H1 (cell line): ENCODE data around the gene GTPBP1. TPM values are rescaled to one million over a fixed set of nuclear protein-coding genes. Genes with fewer than 3 reads are reported as not detected.

ENCODE experiments used
- CTCF ChIA-PET: fragments of 300-600 bp; sonication (Branson Sonifier 250); formaldehyde crosslinking; loops from one replicate; lab custom pipeline; 2021; ENCODE audit not compliant: partially characterized antibody; lab: Charles Lee
- POLR2A ChIA-PET: fragments of 300-600 bp; sonication (Branson Sonifier 250); formaldehyde crosslinking; loops from one replicate; lab custom pipeline; 2021; ENCODE audit warnings: inconsistent platforms; ENCODE audit not compliant: partially characterized antibody; lab: Charles Lee
- DNase-seq, 2 experiments: peaks; one replicate each; pipeline versions ENCODE4 v3.0.0 to v3.0.0-alpha.2; 2010 to 2022; ENCODE audit warnings: low spot score in 2 of 2, low read depth in 1 of 2, mixed read lengths in 1 of 2
- FAIRE-seq: peaks from 2 replicates; lab custom pipeline; 2011; peaks lifted over from hg19 to GRCh38; lab: Jason Lieb, UNC
- H2AFZ ChIP-seq: 2 replicates; pipeline ENCODE4 v1.8.1; 2012; ENCODE audit warnings: low read length, inconsistent platforms
- H2AK5ac ChIP-seq: 2 replicates; pipeline ENCODE4 v1.6.1; 2013; ENCODE audit warnings: low read depth, low read length
- H2BK120ac ChIP-seq: replicated peaks from 2 replicates; pipeline ENCODE3; 2013; ENCODE audit warnings: low read depth, low read length, inconsistent platforms
- H2BK12ac ChIP-seq: 2 replicates; pipeline ENCODE4 v1.6.1; 2013; ENCODE audit warnings: low read depth, low read length
- H2BK15ac ChIP-seq: 2 replicates; pipeline ENCODE4 v1.6.1; 2013; ENCODE audit warnings: low read length
- H2BK20ac ChIP-seq: 2 replicates; pipeline ENCODE4 v1.6.1; 2013; ENCODE audit warnings: low read length
- H2BK5ac ChIP-seq: 2 replicates; pipeline ENCODE4 v1.6.1; 2013; ENCODE audit warnings: low read depth, low read length
- H3K14ac ChIP-seq: 2 replicates; pipeline ENCODE4 v1.6.1; 2013; ENCODE audit warnings: inconsistent platforms; ENCODE audit not compliant: insufficient read length
- H3K18ac ChIP-seq: 2 replicates; pipeline ENCODE4 v1.6.1; 2013; ENCODE audit warnings: low read length; ENCODE audit errors: extremely low read depth
- H3K23ac ChIP-seq: 2 replicates; pipeline ENCODE4 v1.6.1; 2013; ENCODE audit warnings: inconsistent platforms; ENCODE audit not compliant: insufficient read length
- H3K23me2 ChIP-seq: 2 replicates; pipeline ENCODE4 v1.6.1; 2013; ENCODE audit warnings: low read depth, low read length
- H3K27ac ChIP-seq: 2 replicates; pipeline ENCODE4 v1.6.1; 2011; ENCODE audit warnings: low read depth, low read length, inconsistent platforms
- H3K27me3 ChIP-seq, 4 experiments: replicated peaks in 1 of 4; 1 replicate in 1 of 4; 2 replicates in 3 of 4; pipeline versions ENCODE4 v1.6.1 to v1.8.1; 2011 to 2013; ENCODE audit warnings: low read length in 3 of 4, mild to moderate bottlenecking in 3 of 4, inconsistent platforms in 2 of 4, mixed read lengths in 2 of 4, moderate library complexity in 1 of 4; ENCODE audit not compliant: control insufficient read depth in 3 of 4, insufficient read depth in 3 of 4; ENCODE audit errors: extremely low read depth in 1 of 4
- H3K36me3 ChIP-seq, 4 experiments: 2 replicates each; pipeline versions ENCODE4 v1.6.1 to v1.8.1; 2011 to 2013; ENCODE audit warnings: mild to moderate bottlenecking in 4 of 4, low read length in 3 of 4, moderate library complexity in 2 of 4, control low read depth in 1 of 4, inconsistent platforms in 1 of 4; ENCODE audit not compliant: insufficient read depth in 4 of 4, control insufficient read depth in 2 of 4
- H3K4ac ChIP-seq: replicated peaks from 2 replicates; pipeline ENCODE3; 2013; ENCODE audit warnings: low read length, low read depth, mixed read lengths, inconsistent platforms; ENCODE audit not compliant: insufficient read length
- H3K4me1 ChIP-seq, 4 experiments: replicated peaks in 1 of 4; 1 replicate in 1 of 4; 2 replicates in 3 of 4; pipeline versions ENCODE4 v1.6.1 to v1.8.1; 2011 to 2013; ENCODE audit warnings: low read length in 3 of 4, inconsistent platforms in 2 of 4, mixed read lengths in 1 of 4; ENCODE audit not compliant: insufficient read depth in 4 of 4, control insufficient read depth in 3 of 4
- H3K4me2 ChIP-seq, 2 experiments: 2 replicates each; pipeline versions ENCODE4 v1.6.1 to v1.8.1; 2011 to 2013; ENCODE audit warnings: low read depth in 2 of 2, low read length in 2 of 2, control low read depth in 1 of 2, inconsistent platforms in 1 of 2, mild to moderate bottlenecking in 1 of 2; ENCODE audit not compliant: insufficient read depth in 1 of 2
- H3K4me3 ChIP-seq, 4 experiments: fragments of 200-600, 300-600 bp in 1 of 4; sonication (generic), shearing (Covaris generic), sonication (Bioruptor Twin) in 1 of 4; 2 replicates each; pipeline versions ENCODE4 v1.5.1 to v1.8.1; 2011 to 2016; ENCODE audit warnings: low read length in 4 of 4, low read depth in 3 of 4, control low read depth in 2 of 4, inconsistent platforms in 2 of 4, mild to moderate bottlenecking in 2 of 4, mixed read lengths in 1 of 4, moderate library complexity in 1 of 4; ENCODE audit not compliant: insufficient read depth in 2 of 4; ENCODE audit errors: extremely low read depth in 1 of 4
- H3K56ac ChIP-seq: replicated peaks from 2 replicates; pipeline ENCODE3; 2013; ENCODE audit warnings: low read depth, mild to moderate bottlenecking, mixed read lengths, low read length, inconsistent platforms; ENCODE audit not compliant: insufficient read length
- H3K79me1 ChIP-seq: 2 replicates; pipeline ENCODE4 v1.6.1; 2013; ENCODE audit warnings: low read depth, low read length, control low read depth
- H3K79me2 ChIP-seq, 2 experiments: 2 replicates each; pipeline versions ENCODE4 v1.6.1 to v1.8.1; 2012 to 2013; ENCODE audit warnings: low read length in 2 of 2, mild to moderate bottlenecking in 2 of 2, inconsistent platforms in 1 of 2; ENCODE audit not compliant: insufficient read depth in 2 of 2, control insufficient read depth in 1 of 2
- H3K9ac ChIP-seq, 4 experiments: replicated peaks in 1 of 4; 1 replicate in 1 of 4; 2 replicates in 3 of 4; pipeline versions ENCODE4 v1.6.1 to v1.8.1; 2011 to 2013; ENCODE audit warnings: low read depth in 3 of 4, low read length in 3 of 4, control low read depth in 2 of 4, mild to moderate bottlenecking in 2 of 4, moderate library complexity in 2 of 4, inconsistent platforms in 1 of 4; ENCODE audit errors: extremely low read depth in 1 of 4
- H3K9me3 ChIP-seq, 2 experiments: 2 replicates each; pipeline versions ENCODE4 v1.6.1 to v1.8.1; 2012 to 2013; ENCODE audit warnings: mild to moderate bottlenecking in 2 of 2, moderate library complexity in 2 of 2, control low read depth in 1 of 2, inconsistent platforms in 1 of 2, low read depth in 1 of 2, low read length in 1 of 2, mixed read lengths in 1 of 2; ENCODE audit not compliant: insufficient read depth in 2 of 2
- H4K20me1 ChIP-seq, 2 experiments: replicated peaks in 1 of 2; 2 replicates each; pipeline versions ENCODE3 to v1.8.1; 2011 to 2013; ENCODE audit warnings: inconsistent platforms in 2 of 2, low read length in 2 of 2, mild to moderate bottlenecking in 1 of 2; ENCODE audit not compliant: insufficient read depth in 2 of 2, control insufficient read depth in 1 of 2
- H4K5ac ChIP-seq: 2 replicates; pipeline ENCODE4 v1.6.1; 2013; ENCODE audit warnings: low read length, low read depth, mixed read lengths, inconsistent platforms; ENCODE audit not compliant: insufficient read length
- H4K8ac ChIP-seq: 2 replicates; pipeline ENCODE4 v1.8.0; 2013; ENCODE audit warnings: mild to moderate bottlenecking, moderate library complexity, low read length, inconsistent platforms; ENCODE audit not compliant: insufficient read depth; ENCODE audit errors: extremely low read depth
- H4K91ac ChIP-seq: replicated peaks from 2 replicates; pipeline ENCODE3; 2013; ENCODE audit warnings: low read length, mixed read lengths, inconsistent platforms; ENCODE audit not compliant: insufficient read length
- BCL11A ChIP-seq, 2 experiments: IDR thresholded peaks; one replicate each; pipeline ENCODE4 v1.6.1; 2011; ENCODE audit warnings: low read depth in 2 of 2, low read length in 2 of 2, mild to moderate bottlenecking in 2 of 2
- CBX5 ChIP-seq: fragments of 300-800, 300-1000 bp; sonication (generic); IDR thresholded peaks from 2 replicates; pipeline ENCODE4 v1.7.1; 2016; ENCODE audit warnings: antibody characterized with exemption, low read length, low read depth
- FOSL1 ChIP-seq: IDR thresholded peaks from 2 replicates; pipeline ENCODE4 v1.6.1; 2011; ENCODE audit warnings: mild to moderate bottlenecking, low read depth, low read length, moderate library complexity; ENCODE audit not compliant: insufficient read depth
- JUND ChIP-seq: IDR thresholded peaks from 2 replicates; pipeline ENCODE4 v1.6.1; 2011; ENCODE audit warnings: mild to moderate bottlenecking, improper control_type of control experiment, low read length
- KDM5A ChIP-seq: fragments of 200-600 bp; IDR thresholded peaks from 2 replicates; pipeline ENCODE4 v1.7.1; 2012; ENCODE audit warnings: mild to moderate bottlenecking, low read length, inconsistent platforms, mixed read lengths
- NANOG ChIP-seq: IDR thresholded peaks from 2 replicates; pipeline ENCODE4 v1.6.1; 2011; ENCODE audit warnings: low read length, low read depth, mild to moderate bottlenecking, inconsistent platforms; ENCODE audit not compliant: insufficient read depth, poor library complexity, severe bottlenecking
- SP1 ChIP-seq: IDR thresholded peaks from 2 replicates; pipeline ENCODE4 v1.6.1; 2011; ENCODE audit warnings: low read depth, low read length
- SP2 ChIP-seq: IDR thresholded peaks from 2 replicates; pipeline ENCODE4 v1.6.1; 2012; ENCODE audit warnings: mild to moderate bottlenecking, low read length, inconsistent platforms
- WGBS, 2 experiments: shearing (Covaris generic) in 1 of 2; methylation state at CpG; one replicate each; pipeline versions ENCODE4 v1.1.6 to v1.1.7; 2013 to 2015; ENCODE audit warnings: low lambda C conversion rate in 2 of 2, mixed read lengths in 2 of 2, inconsistent platforms in 1 of 2, low coverage in 1 of 2, missing lambda C conversion rate in 1 of 2; ENCODE audit not compliant: insufficient replicate concordance in 2 of 2, insufficient coverage in 1 of 2, insufficient read length in 1 of 2; ENCODE audit errors: extremely low coverage in 1 of 2, missing lambda C conversion rate in 1 of 2; 5-methylcytosine and 5-hydroxymethylcytosine counted together
- polyA plus RNA-seq, 7 experiments: library from polyadenylated mRNA; depleted of rRNA in 3 of 7; stranded (reverse) in 5 of 7; unstranded in 2 of 7; fragments of >200 nt in 5 of 7; fragments of 200-250 nt in 2 of 7; gene quantifications; 1 replicate in 5 of 7; 2 replicates in 1 of 7; 4 replicates in 1 of 7; pipeline versions ENCODE4 v1.2.1 to v1.2.3, GENCODE V29; 2011 to 2013; ENCODE audit warnings: missing spikeins in 2 of 7, mixed read lengths in 2 of 7
- total RNA-seq: library from RNA; stranded (reverse); fragmentation: NEBNext Ultra II Directional; extraction: Animal tissue kit (Norgen Biotek cat#: 25700); gene quantifications from 2 replicates; pipeline ENCODE4 v1.2.1, GENCODE V29; 2021

Gene GTPBP1
- total and polyA plus RNA-seq, 2 of the 8 experiments (the other 6 are each of a cell fraction or from before 2014, with no cell fraction given) = 53.1 to 91.8 TPM

DNA sequence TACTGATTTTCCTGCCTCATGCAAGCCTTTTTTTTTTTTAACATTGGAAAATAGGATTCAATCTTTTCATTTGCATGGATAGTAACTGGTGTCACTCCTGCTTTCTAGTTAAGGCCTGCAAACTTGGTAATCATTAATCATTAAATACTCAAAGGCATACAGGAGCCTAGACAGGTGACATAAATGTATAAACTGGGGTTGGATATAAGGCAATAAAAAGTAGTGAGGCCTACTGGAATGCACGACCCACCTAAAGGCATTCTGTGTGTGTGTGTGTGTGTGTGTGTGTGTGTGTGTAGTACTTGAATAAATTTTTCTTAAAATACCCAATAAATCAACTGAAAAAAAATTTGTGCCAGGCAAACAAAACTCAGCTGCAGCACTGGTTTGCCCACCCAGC lies 16.1 kb upstream of the GTPBP1 start:
- Histone ChIP-seq H3K23ac (no peak overlapping the region), H2AK5ac (no peak overlapping the region), H3K4me3 (no peak overlapping the region), H2BK120ac (no peak overlapping the region), H3K9me3 (no peaks in the 10 kb centered on the region), H3K27ac (no peak overlapping the region), H3K9ac (no peak overlapping the region), H2AFZ (no peak overlapping the region), H3K4me2 (no peak overlapping the region), H3K4me1 (no peaks in the 10 kb centered on the region), H2BK15ac (no peak overlapping the region), H3K18ac (no peak overlapping the region), H3K27me3 (no peaks in the 10 kb centered on the region), H3K79me2 (peaks cover 0 to 5% of the 10 kb centered on the region in 2 experiments; a peak in 1 of 4 replicates), H3K4ac (no peak overlapping the region), H2BK20ac (no peak overlapping the region), H3K14ac (no peak overlapping the region), H3K56ac (no peak overlapping the region), H4K8ac (no peak overlapping the region), H3K79me1 (peaks cover 7% of the 10 kb centered on the region; the same call in 1 of the 2 replicates), H3K23me2 (no peaks in the 10 kb centered on the region), H4K20me1 (peaks cover 7% of the 10 kb centered on the region in 2 experiments), H3K36me3 (peaks cover 10 to 33% (median 16%) of the 10 kb centered on the region in 4 experiments), H4K5ac (no peak overlapping the region), H4K91ac (no peak overlapping the region), H2BK12ac (no peak overlapping the region), H2BK5ac (no peak overlapping the region)
- ChIA-PET CTCF (no interaction called here), POLR2A (interaction anchor here (1.0 to 2.3 kb wide), 5 partner anchors 7 to 50 kb away, joined by 3 to 10 read pairs (median 4); partner anchors contain the start of gene TOMM22)
- DNase-seq (no peak), FAIRE-seq (no peak)
- WGBS, 2 experiments = 100% methylated on average over 1 of the region's 1 CpG; no CpG with 5 or more reads in 1 of the 2 experiments
- no peak for TF ChIP-seq CBX5
- no peak for TF ChIP-seq KDM5A
- TF ChIP-seq BCL11A (IDR thresholded peaks at IDR 0.05; ENCODE audit: low read depth in 2 of 2, low read length in 2 of 2) = no peak
- TF ChIP-seq NANOG = no peak
- TF ChIP-seq FOSL1 = no peak
- no peak for TF ChIP-seq SP1
- TF ChIP-seq JUND = no peak
- TF ChIP-seq SP2 = no peak
